ENCODE measurements around the gene LDHAL6A.
A peak's percentile ranks its signal among the peaks of the same experiment; 100 is the strongest.
"Not testable (repeated sequence)": the region's sequence is repeated elsewhere in the genome, so short reads cannot be mapped to it uniquely, and the experiment has no call there.

The LDHAL6A gene

DNA sequence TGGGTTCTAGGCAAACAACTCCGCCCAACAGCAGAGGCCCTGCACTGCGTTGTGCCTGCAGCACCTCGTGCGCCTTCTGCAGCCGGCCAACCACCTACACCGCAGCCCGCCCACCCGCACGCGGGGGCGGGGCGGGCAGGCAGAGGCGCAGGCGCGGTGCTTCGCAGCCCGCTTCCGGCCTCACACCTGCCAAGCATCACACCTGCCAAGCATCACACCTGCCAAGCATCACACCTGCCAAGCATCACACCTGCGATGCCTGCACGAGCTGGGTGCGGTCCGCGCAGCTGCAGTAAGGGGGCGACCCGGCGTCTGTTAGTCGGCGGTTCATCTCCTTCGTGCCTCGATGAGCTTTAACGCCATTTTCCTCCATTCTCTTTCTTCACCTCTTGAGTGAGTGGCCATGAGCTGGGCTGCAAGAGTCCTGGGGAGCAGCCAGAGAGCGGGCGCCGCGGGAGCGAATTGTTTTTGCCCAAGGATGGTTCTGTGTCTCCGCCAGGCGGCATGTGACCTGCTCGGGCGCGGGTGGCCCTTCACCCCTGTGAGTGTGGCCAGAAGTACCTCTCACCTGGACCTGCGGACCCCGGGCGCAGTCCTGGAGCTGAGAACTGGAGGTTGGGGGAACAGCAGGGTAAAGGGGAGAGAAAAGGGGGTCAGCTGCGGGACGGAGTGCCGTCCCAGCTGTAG lies at the start of gene LDHAL6A:
TSS of gene LDHAL6A (plus strand) at position 171 of the 687 bp plus-strand sequence. CDS start 825 bp downstream, outside the sequence.
- no peak for TF ChIP-seq POLR2A (IDR thresholded peaks at IDR 0.05; ENCODE audit: low read length)
- TF ChIP-seq GATA1 (IDR thresholded peaks at IDR 0.05; ENCODE audit: low read depth, low read length) = no peak
- DNase-seq = no peak

DNA sequence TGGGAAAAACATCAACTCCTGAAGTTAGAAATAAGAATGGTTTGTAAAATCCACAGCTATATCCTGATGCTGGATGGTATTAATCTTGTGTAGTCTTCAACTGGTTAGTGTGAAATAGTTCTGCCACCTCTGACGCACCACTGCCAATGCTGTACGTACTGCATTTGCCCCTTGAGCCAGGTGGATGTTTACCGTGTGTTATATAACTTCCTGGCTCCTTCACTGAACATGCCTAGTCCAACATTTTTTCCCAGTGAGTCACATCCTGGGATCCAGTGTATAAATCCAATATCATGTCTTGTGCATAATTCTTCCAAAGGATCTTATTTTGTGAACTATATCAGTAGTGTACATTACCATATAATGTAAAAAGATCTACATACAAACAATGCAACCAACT lies 48.3 kb upstream of the LDHAL6A start:
- DNase-seq = not testable (repeated sequence)

DNA sequence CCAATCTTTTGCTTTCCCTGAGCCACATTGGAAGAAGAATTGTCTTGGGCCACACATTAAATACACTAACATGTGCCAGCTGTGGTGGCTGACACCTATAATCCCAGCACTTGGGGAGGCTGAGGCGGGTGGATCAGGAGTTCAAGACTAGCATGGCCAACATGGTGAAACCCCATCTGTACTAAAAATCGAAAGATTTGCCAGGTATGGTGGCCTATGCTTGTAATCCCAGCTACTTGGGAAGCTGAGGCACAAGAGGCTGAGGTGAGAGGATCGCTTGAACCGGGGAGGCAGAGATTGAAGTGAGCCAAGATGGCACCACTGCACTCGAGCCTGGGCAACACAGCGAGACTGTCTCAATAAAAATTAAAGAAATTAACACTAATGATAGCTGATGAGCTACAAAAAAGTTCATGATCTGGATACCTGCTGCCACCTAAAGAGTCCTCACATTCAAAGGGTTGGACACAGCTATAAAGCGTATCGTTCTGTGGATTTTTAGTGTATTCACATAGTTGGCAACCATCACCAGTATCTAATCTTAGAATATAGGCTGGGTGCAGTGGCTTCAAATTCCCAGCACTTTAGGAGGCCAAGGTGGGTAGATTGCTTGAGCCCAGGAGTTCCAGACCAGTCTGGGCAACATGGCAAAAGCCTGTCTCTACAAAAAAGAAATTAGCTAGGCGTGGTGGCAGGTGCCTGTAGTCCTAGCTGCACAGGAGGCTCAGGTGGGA lies 46.9 kb upstream of the LDHAL6A start:
- DNase-seq = no peak
- TF ChIP-seq POLR2A (IDR thresholded peaks at IDR 0.05; ENCODE audit: low read length) (no peak), GATA1 (IDR thresholded peaks at IDR 0.05; ENCODE audit: low read depth, low read length) (no peak)

DNA sequence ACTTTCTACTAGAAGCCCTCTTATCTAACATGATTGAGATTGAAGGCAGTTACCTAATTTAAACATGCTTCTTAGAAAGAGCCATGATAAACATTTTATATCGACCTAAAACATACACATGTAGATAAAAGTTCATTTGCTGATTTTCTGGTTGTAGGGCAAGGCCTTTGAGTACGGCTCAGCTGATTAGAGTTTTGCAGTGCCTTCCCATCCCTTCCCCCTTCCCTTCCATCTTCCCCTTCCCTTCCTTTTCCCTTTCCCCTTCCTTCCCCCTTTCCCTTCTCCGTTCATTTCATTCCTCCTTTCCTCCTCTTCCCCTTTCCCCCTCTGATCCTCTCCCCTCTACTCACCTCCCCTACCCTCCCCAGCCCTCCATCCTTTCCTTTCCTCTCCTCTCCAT lies 39.2 kb upstream of the LDHAL6A start:
- no peak for TF ChIP-seq POLR2A (IDR thresholded peaks at IDR 0.05; ENCODE audit: low read length)
- TF ChIP-seq GATA1 (IDR thresholded peaks at IDR 0.05; ENCODE audit: low read depth, low read length) = no peak
- DNase-seq = no peak

DNA sequence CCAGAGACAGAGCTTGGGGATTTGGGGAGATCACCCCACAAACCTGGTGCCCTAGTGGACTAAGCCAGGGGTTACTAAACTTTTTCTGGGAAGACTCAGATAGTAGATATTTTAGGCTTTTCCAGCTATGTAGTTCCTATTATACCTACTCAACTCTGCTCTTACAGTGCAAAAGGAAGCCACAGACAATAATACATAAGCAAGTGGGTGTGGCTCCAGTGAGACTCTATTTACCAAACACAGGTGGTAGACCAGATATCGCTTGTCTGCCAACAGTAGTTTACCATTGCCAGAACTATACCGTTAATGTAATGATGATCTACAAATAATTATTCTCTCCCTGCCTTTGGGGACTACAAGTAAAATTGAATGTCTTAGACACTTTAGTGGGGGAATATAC lies 36.6 kb upstream of the LDHAL6A start:
- no peak for DNase-seq
- no peak for TF ChIP-seq POLR2A (IDR thresholded peaks at IDR 0.05; ENCODE audit: low read length)
- no peak for TF ChIP-seq GATA1 (IDR thresholded peaks at IDR 0.05; ENCODE audit: low read depth, low read length)

DNA sequence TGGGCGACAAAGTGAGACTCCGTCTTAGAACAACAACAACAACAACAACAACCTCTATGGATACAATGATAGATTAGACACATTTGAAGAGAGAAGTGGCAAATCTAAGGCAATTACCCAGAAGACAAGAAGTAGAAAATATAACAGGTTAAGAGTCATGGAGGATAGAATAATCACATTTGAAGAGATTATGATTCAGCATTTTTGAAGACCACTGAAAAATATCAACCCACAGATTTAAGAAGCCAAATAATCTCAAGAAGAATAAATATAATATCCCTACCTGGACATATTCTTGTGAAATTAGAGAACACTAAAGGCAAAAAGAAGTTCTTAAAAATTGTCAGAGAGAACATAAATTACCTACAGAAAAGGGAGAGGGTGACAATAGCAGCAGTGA lies 35.6 kb upstream of the LDHAL6A start:
- TF ChIP-seq GATA1 (IDR thresholded peaks at IDR 0.05; ENCODE audit: low read depth, low read length) (no peak), POLR2A (IDR thresholded peaks at IDR 0.05; ENCODE audit: low read length) (no peak)
- DNase-seq = no peak

DNA sequence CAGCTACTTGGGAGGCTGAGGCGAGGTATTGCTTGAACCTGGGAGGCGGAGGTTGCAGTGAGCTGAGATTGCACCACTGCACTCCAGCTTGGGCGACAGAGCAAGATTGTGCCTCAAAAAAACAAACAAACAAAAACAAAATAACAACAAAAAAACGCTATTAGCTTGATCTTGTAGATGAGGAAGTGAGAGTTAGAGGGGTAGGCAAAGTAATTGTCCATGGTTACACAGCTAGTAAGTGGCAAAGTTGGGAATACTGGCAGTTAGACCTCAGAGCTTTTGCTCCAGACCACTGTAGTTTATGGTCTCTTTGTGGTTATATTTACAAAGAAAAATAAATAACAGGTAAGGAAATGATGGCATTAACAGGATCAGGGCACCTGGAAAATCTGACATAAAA lies 28.4 kb upstream of the LDHAL6A start:
- TF ChIP-seq GATA1 (IDR thresholded peaks at IDR 0.05; ENCODE audit: low read depth, low read length) (no peak), POLR2A (IDR thresholded peaks at IDR 0.05; ENCODE audit: low read length) (no peak)
- no peak for DNase-seq

DNA sequence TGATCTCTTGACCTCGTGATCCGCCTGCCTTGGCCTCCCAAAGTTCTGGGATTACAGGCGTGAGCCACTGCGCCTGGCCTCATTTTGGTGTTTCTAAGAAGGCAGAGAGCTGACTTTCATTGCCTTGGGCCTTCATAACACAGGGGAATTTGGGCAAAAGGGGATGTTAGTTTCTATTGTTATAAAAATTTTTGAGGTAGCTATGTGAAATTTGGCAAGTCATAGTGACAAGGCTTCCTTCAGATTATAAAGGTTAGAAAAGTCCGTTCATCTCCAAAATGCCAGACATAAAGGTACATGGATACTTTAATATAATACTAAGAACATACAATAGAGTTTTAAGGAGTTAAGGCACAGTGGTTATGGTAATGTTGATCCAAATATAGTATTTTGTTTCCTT lies 26.3 kb upstream of the LDHAL6A start:
- TF ChIP-seq POLR2A (IDR thresholded peaks at IDR 0.05; ENCODE audit: low read length) (no peak), GATA1 (IDR thresholded peaks at IDR 0.05; ENCODE audit: low read depth, low read length) (no peak)
- no peak for DNase-seq

DNA sequence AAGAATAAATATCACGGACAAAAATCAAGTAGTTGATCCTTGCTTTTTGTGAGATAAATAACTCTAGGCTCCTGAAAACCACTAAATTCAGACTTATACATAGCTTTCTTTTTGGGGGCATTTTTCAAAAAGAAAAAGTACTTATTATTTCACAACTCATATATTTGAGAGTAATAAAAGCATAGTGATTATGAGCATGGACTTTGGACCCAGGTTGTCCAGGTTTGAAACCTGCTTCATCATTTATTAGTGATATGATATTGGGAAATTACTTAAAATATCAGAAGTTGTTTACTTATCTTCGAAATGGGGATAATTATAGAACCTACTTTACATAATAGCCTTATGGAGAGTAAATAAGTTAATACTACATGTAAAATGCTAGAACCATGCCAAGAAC lies 17.0 kb upstream of the LDHAL6A start:
- DNase-seq = no peak
- no peak for TF ChIP-seq GATA1 (IDR thresholded peaks at IDR 0.05; ENCODE audit: low read depth, low read length)
- TF ChIP-seq POLR2A (IDR thresholded peaks at IDR 0.05; ENCODE audit: low read length) = no peak

DNA sequence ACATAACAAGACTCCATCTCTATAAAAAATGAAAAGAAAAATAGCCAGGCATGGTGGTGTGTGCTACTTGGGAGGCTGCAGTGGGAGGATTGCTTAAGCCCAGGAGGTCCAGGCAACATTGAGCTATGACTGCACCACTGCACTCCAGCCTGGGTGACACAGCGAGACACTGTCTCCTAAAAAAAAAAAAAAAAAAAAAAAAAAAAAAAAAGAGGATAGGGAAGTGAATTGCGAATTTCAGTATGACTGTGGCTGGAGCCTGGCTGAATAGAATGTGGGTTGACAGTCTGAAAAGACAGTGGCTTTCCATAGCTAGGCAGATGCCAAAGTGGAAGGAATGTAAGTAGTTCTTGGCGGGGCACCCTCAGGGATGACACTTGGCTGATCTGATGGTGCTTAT lies 6.4 kb upstream of the LDHAL6A start:
- TF ChIP-seq GATA1 (IDR thresholded peaks at IDR 0.05; ENCODE audit: low read depth, low read length) = no peak
- no peak for TF ChIP-seq POLR2A (IDR thresholded peaks at IDR 0.05; ENCODE audit: low read length)
- no peak for DNase-seq

DNA sequence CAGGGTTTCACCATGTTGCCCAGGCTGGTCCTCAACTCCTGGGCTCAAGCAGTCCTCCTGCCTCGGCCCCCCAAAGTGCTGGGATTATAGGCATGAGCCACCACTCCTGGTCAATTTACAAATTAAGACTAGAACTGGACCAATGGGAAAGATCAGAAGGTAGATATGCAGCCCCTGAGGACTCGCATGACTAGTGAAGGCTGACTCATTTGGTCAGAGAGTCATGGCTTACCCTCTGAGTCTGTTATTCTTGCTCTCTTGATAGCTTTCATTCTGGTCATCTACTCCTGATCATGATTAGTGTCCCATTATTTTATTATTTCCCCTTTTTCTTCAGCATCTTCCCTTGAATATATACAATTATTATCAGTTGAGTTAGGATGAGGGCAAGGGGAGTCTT lies 2.7 kb upstream of the LDHAL6A start:
- no peak for DNase-seq
- TF ChIP-seq GATA1 (IDR thresholded peaks at IDR 0.05; ENCODE audit: low read depth, low read length) (no peak), POLR2A (IDR thresholded peaks at IDR 0.05; ENCODE audit: low read length) (no peak)

DNA sequence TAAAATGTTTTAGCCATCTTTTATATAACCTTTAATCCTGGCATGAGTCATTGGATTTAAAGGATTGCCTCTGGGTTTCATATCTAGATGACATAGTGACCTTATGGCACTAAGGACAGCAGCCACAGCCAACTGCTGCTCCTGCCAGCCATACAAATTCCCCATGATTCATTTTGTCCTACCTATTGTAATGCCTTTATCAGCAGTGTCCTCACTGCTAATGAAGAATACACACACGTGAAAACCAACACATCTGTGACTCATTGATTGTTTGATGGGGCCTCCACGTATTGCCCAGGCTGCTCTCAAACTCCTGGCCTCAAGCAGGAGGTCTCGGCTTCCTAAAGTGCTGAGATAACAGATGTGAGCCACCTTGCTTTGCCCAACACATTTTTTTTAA lies 1.8 kb downstream of the LDHAL6A start:
- TF ChIP-seq GATA1 (IDR thresholded peaks at IDR 0.05; ENCODE audit: low read depth, low read length) (no peak), POLR2A (IDR thresholded peaks at IDR 0.05; ENCODE audit: low read length) (no peak)
- DNase-seq = peak in 1 of 2 experiments; percentile 16

DNA sequence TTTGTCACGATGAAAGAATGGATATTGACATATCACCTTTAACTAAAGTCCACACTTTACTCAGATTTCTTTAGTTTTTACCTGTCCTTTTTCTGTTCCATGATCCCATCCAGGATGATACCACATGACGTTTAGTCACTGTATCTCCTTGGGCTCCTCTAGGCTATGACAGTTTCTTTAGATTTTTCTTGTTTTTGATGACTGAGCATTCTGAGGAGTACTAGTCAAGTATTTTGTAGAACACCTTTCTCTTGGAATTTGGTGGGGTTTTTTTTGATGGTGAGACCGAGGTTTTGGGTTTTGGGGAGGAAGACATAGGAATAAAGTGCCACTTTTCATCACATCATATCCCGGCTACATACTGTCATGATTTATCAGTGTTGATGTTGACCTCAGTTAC lies 4.0 kb downstream of the LDHAL6A start:
- no peak for TF ChIP-seq POLR2A (IDR thresholded peaks at IDR 0.05; ENCODE audit: low read length)
- DNase-seq = no peak

DNA sequence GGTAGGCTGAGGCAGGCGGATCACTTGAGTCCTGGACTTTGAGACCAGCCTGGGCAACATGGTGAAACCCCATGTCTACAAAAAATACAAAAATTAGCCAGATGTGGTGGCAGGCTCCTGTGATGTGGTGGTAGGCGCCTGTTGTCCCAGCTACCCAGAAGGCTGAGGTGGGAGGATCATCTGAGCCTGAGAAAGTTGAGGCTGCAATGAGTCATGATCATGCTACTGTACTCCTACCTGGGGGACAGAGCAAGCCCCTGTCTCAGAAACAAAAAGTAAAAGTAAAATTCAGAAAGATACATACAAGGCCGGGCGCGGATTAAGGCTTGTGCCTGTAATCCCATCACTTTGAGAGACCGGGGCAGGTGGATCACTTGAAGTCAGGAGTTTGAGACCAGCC lies 6.3 kb downstream of the LDHAL6A start:
- no peak for DNase-seq
- no peak for TF ChIP-seq POLR2A (IDR thresholded peaks at IDR 0.05; ENCODE audit: low read length)
- no peak for TF ChIP-seq GATA1 (IDR thresholded peaks at IDR 0.05; ENCODE audit: low read depth, low read length)

DNA sequence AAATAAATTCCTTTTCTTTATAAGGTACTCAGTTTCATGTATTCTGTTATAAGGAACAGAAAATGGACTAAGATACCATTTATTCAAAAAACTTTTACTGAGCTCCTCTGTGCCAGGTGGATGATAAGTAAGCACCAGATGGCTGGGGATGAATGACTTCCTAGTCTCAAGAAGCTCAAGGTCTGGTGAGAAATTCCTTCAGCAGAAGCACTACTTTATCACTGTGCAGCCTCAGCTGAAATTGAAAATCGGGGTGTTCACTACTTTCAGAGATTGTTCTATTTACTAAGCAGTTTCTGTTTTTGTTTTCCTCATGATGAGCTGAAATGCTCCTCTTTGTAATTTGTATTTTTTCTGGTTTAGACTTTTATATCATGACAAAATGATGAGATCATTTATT lies 7.8 kb downstream of the LDHAL6A start:
- no peak for DNase-seq
- TF ChIP-seq GATA1 (IDR thresholded peaks at IDR 0.05; ENCODE audit: low read depth, low read length) (no peak), POLR2A (IDR thresholded peaks at IDR 0.05; ENCODE audit: low read length) (no peak)
